GM12878 (cell line): ENCODE results near the gene UROC1.

Source experiments
- ATF2 ChIP-seq: IDR thresholded peaks from 2 replicates; pipeline ENCODE4 v1.6.1; 2012; ENCODE audit warnings: low read length, inconsistent platforms
- CBFB ChIP-seq: IDR thresholded peaks from 2 replicates; pipeline ENCODE4 v1.6.1; 2016; ENCODE audit warnings: antibody characterized with exemption, low read depth
- CTCF ChIP-seq, 3 experiments: IDR thresholded peaks in 2 of 3; conservative IDR thresholded peaks in 1 of 3; 2 replicates each; pipeline ENCODE4 v1.5.1; 2011; ENCODE audit warnings: low read depth in 3 of 3, low read length in 3 of 3, mild to moderate bottlenecking in 3 of 3, control low read depth in 2 of 3, moderate library complexity in 2 of 3, inconsistent platforms in 1 of 3, mixed read lengths in 1 of 3; ENCODE audit not compliant: control insufficient read depth in 2 of 3, insufficient read depth in 1 of 3; ENCODE audit errors: extremely low read depth in 1 of 3
- EZH2 ChIP-seq: IDR thresholded peaks from 2 replicates; pipeline ENCODE4 v1.6.1; 2012; ENCODE audit warnings: low read depth, mild to moderate bottlenecking, control low read depth, inconsistent platforms, low read length, borderline replicate concordance; ENCODE audit not compliant: control insufficient read depth
- MAX ChIP-seq: IDR thresholded peaks from 2 replicates; pipeline ENCODE4 v1.6.1; 2012; ENCODE audit warnings: low read depth, low read length, improper control_type of control experiment
- POLR2A ChIP-seq: IDR thresholded peaks from 2 replicates; pipeline ENCODE4 v1.6.1; 2011; ENCODE audit warnings: low read depth, mild to moderate bottlenecking, low read length
- RCOR1 ChIP-seq: conservative IDR thresholded peaks from 2 replicates; pipeline ENCODE4 v1.6.1; 2012; ENCODE audit warnings: low read depth, low read length, improper control_type of control experiment
- SMAD1 ChIP-seq: fragments of 450-650 bp; IDR thresholded peaks from 2 replicates; pipeline ENCODE4 v1.6.1; 2018; ENCODE audit warnings: mild to moderate bottlenecking, low read depth; ENCODE audit not compliant: partially characterized antibody
- SRF ChIP-seq, 2 experiments: IDR thresholded peaks; 2 replicates each; pipeline ENCODE4 v1.6.1; 2011; ENCODE audit warnings: low read depth in 2 of 2, low read length in 2 of 2, mild to moderate bottlenecking in 1 of 2, moderate library complexity in 1 of 2
- TBL1XR1 ChIP-seq: IDR thresholded peaks from 2 replicates; pipeline ENCODE4 v1.6.1; 2012; ENCODE audit warnings: low read depth, low read length, improper control_type of control experiment
- TCF12 ChIP-seq: IDR thresholded peaks from 2 replicates; pipeline ENCODE4 v1.6.1; 2011; ENCODE audit warnings: low read depth, mild to moderate bottlenecking, low read length
- ZZZ3 ChIP-seq: IDR thresholded peaks from 2 replicates; pipeline ENCODE4 v1.6.1; 2011; ENCODE audit warnings: low read depth; ENCODE audit not compliant: control insufficient read depth, insufficient read length

- TF ChIP-seq CTCF (IDR thresholded peaks at IDR 0.05 in 2 of 3, conservative IDR thresholded peaks at IDR 0.05 in 1 of 3; ENCODE audit: control insufficient read depth in 2 of 3, extremely low read depth in 1 of 3, insufficient read depth in 1 of 3, low read depth in 3 of 3, low read length in 3 of 3) = no peak
- no peak for TF ChIP-seq RCOR1
- no peak for TF ChIP-seq ZZZ3
- TF ChIP-seq CBFB = no peak
- no peak for TF ChIP-seq ATF2
- TF ChIP-seq TCF12 = no peak
- no peak for TF ChIP-seq EZH2
- no peak for TF ChIP-seq MAX
- no peak for TF ChIP-seq TBL1XR1
- no peak for TF ChIP-seq SRF (IDR thresholded peaks at IDR 0.05; ENCODE audit: low read depth in 2 of 2, low read length in 2 of 2)
- TF ChIP-seq POLR2A = no peak
- no peak for TF ChIP-seq SMAD1
These were observed 80.5 kb downstream of the UROC1 start for GRCh38 chr3:126436826-126437717.
